Ovary (tissue), 3 donors: Measurements from ENCODE around the gene POM121.
"Not testable (repeated sequence)": the region's sequence is repeated elsewhere in the genome, so short reads cannot be mapped to it uniquely, and the experiment has no call there.

ENCODE experiments used
- EP300 ChIP-seq: sonication (generic); formaldehyde crosslinking; IDR thresholded peaks from one replicate; pipeline ENCODE4 v1.6.1; 2017; ENCODE audit warnings: antibody characterized with exemption
- POLR2A ChIP-seq: fragments of 450-650 bp; IDR thresholded peaks from one replicate; pipeline ENCODE4 v1.6.1; 2017; ENCODE audit warnings: antibody characterized with exemption, mild to moderate bottlenecking, moderate library complexity
- TF ChIP-seq, protein P1 (sequence below), 3 donors: fragments of 450-650 bp in 2 of 3; fragments of 200-600 bp in 1 of 3; IDR thresholded peaks; one replicate each; pipeline versions ENCODE4 v1.5.1 to v1.8.0; 2016 to 2022; ENCODE audit warnings: antibody characterized with exemption in 3 of 3, mild to moderate bottlenecking in 1 of 3
- donor health status: DM: no; HTN: no; CAD: no.

DNA sequence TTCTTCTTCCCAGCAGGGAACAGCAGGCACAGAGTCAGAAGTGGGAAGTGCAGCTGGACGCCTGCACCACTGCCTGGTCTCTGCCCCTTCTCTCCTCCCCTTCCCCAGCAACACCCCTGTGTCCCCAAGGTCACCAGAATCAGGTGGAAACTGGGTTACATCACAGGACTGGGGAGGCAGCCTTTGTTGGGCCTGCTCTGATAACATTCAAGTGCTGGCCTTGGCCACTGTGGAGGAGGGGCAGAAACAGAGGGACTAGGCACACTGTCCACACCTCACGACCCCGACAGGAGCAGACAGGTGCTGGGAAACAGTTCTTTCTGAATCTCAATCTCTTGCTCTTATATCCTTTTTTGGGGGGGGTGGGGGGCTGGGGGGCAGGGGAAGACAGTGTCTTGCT, 42.0 kb downstream of the POM121 start:
- TF ChIP-seq, protein P1, sequence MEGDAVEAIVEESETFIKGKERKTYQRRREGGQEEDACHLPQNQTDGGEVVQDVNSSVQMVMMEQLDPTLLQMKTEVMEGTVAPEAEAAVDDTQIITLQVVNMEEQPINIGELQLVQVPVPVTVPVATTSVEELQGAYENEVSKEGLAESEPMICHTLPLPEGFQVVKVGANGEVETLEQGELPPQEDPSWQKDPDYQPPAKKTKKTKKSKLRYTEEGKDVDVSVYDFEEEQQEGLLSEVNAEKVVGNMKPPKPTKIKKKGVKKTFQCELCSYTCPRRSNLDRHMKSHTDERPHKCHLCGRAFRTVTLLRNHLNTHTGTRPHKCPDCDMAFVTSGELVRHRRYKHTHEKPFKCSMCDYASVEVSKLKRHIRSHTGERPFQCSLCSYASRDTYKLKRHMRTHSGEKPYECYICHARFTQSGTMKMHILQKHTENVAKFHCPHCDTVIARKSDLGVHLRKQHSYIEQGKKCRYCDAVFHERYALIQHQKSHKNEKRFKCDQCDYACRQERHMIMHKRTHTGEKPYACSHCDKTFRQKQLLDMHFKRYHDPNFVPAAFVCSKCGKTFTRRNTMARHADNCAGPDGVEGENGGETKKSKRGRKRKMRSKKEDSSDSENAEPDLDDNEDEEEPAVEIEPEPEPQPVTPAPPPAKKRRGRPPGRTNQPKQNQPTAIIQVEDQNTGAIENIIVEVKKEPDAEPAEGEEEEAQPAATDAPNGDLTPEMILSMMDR (IDR thresholded peaks at IDR 0.05): not testable (repeated sequence)
- not testable (repeated sequence) for TF ChIP-seq POLR2A, EP300
